Panc1 (cell line): Measurements from ENCODE around the gene GNAT1. TPM values are rescaled to one million over a fixed set of nuclear protein-coding genes. Genes with fewer than 3 reads are reported as not detected.

ENCODE experiments used
- ATAC-seq: fragments of 200-7000 bp; cut with Tn5 transposase; 2 replicates; pipeline ENCODE4 v1.9.1; 2020; ENCODE audit warnings: mild to moderate bottlenecking, moderate library complexity
- BruUV-seq: library from RNA; stranded (reverse); fragments of 400-500 nt; replicated peaks from 2 replicates; lab custom pipeline; 2021; lab: Mats Ljungman, UMichigan
- CTCF ChIA-PET: fragments of 300-600 bp; sonication (Branson Sonifier 250); formaldehyde crosslinking; loops from one replicate; lab custom pipeline; 2022; ENCODE audit warnings: antibody characterized with exemption; lab: Charles Lee
- POLR2A ChIA-PET: fragments of 300-600 bp; sonication (Branson Sonifier 250); formaldehyde crosslinking; loops from one replicate; lab custom pipeline; 2022; ENCODE audit warnings: antibody characterized with exemption; lab: Charles Lee
- DNase-seq: peaks from one replicate; pipeline ENCODE4 v3.0.0-alpha.2; 2010; ENCODE audit warnings: low read depth, low spot score
- H3K27ac ChIP-seq: 2 replicates; pipeline ENCODE4 v1.5.1; 2011; ENCODE audit warnings: mild to moderate bottlenecking, low read length, inconsistent platforms
- H3K27me3 ChIP-seq: fragments of 200-500 bp; sonication (Bioruptor generic); 2 replicates; pipeline ENCODE4 v1.6.0; 2014; ENCODE audit warnings: low read length, inconsistent platforms; ENCODE audit not compliant: control insufficient read depth, insufficient read depth
- H3K36me3 ChIP-seq: fragments of 200-500 bp; sonication (Bioruptor generic); 2 replicates; pipeline ENCODE4 v1.5.1; 2014; ENCODE audit warnings: inconsistent platforms, mild to moderate bottlenecking, low read length, moderate library complexity; ENCODE audit not compliant: control insufficient read depth, insufficient read depth
- H3K4me1 ChIP-seq: 2 replicates; pipeline ENCODE4 v1.5.1; 2011; ENCODE audit warnings: inconsistent platforms, mild to moderate bottlenecking, low read length, moderate library complexity; ENCODE audit not compliant: control insufficient read depth, insufficient read depth
- H3K4me3 ChIP-seq, 2 experiments: 2 replicates each; pipeline ENCODE4 v1.5.1; 2011 to 2012; ENCODE audit warnings: low read depth in 2 of 2, low read length in 2 of 2, mild to moderate bottlenecking in 2 of 2, inconsistent platforms in 1 of 2, moderate library complexity in 1 of 2
- H3K9me3 ChIP-seq: fragments of 200-500 bp; sonication (Bioruptor generic); 2 replicates; pipeline ENCODE4 v1.5.1; 2014; ENCODE audit warnings: low read depth, mild to moderate bottlenecking, inconsistent platforms, low read length, moderate library complexity; ENCODE audit not compliant: control insufficient read depth, insufficient read depth
- POLR2AphosphoS5 ChIP-seq: IDR thresholded peaks from 2 replicates; pipeline ENCODE4 v1.6.1; 2012; ENCODE audit warnings: mild to moderate bottlenecking, low read depth, low read length, moderate library complexity
- SIN3A ChIP-seq: IDR thresholded peaks from 2 replicates; pipeline ENCODE4 v1.6.1; 2012; ENCODE audit warnings: low read depth, mild to moderate bottlenecking, low read length, moderate library complexity, borderline replicate concordance; ENCODE audit not compliant: insufficient read depth
- TCF7L2 ChIP-seq: IDR thresholded peaks from 2 replicates; pipeline ENCODE4 v1.6.1; 2011; ENCODE audit warnings: mild to moderate bottlenecking, low read depth, low read length, inconsistent platforms
- in situ Hi-C: cut with HindIII; loops from 2 replicates; pipeline ENCODE4 v1.10.0; 2016; ENCODE audit warnings: low sequenced_read_pairs, low pct_unique_long_range_greater_than_20kb
- intact Hi-C: fragments of 100-400 bp; cut with micrococcal nuclease; formaldehyde crosslinking; loops from one replicate; pipeline ENCODE4 v1.10.0; 2022; ENCODE audit not compliant: unreplicated experiment
- total RNA-seq: library from RNA; stranded (reverse); gene quantifications from one replicate; pipeline ENCODE4 v1.2.1, GENCODE V29; 2021; ENCODE audit not compliant: unreplicated experiment
- TF ChIP-seq, protein P1 (sequence below): fragments of 450-650 bp; IDR thresholded peaks from 2 replicates; pipeline ENCODE4 v1.5.1; 2017; ENCODE audit warnings: mild to moderate bottlenecking
- TF ChIP-seq, protein P2 (sequence below), 2 experiments: IDR thresholded peaks; 2 replicates each; pipeline ENCODE4 v1.6.1; 2011 to 2012; ENCODE audit warnings: low read depth in 2 of 2, control low read depth in 1 of 2, low read length in 1 of 2, mild to moderate bottlenecking in 1 of 2, moderate library complexity in 1 of 2; ENCODE audit not compliant: insufficient read depth in 1 of 2

Gene GNAT1
- total RNA-seq, 1 experiment from 2014 or later = not detected

DNA sequence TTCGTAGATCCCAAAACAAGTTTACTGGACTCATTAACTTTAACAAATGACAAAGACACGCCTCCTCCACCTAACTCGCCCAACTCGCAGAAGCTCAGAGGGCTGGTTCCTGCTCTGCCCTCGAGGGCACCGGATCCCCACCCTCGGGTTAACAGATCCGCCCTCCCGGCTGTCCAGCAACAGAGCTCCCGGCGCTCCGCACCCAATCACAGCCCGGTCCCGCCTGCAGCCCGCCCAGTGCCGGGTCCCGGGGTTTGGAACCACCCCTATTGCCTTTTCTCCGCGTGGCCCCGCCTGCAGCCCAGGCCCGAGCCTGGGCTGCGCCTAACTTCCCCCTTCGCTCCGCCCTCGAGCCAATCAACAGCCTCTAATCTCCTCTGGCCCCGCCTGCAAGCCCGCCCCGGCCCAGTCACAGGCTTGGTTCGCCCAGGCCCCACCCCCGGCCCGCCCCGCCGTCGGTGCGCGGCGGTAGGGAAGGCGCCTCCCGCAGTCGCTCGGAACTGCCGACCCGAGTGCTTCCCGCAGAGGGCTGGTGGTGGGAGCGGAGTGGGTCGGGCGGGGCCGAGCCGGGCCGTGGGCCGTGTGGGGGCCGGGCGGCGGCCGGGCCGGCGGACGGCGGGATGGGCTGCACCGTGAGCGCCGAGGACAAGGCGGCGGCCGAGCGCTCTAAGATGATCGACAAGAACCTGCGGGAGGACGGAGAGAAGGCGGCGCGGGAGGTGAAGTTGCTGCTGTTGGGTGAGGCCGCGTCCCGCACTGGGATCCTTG, 44.5 kb downstream of the GNAT1 start, which contains the start of gene GNAI2:
Gene GNAI2, plus strand, starts transcription at position 489 of the 768 bp plus-strand sequence. Its CDS starts 132 bp downstream, at position 621.
- POLR2A ChIA-PET = interaction anchor here (0.5 to 0.7 kb wide), 2 partner anchors 45 to 83 kb away, joined by 4 to 5 read pairs; no protein-coding TSS in a partner anchor
- CTCF ChIA-PET = interaction anchor here (0.6 to 0.9 kb wide), 4 partner anchors 9 to 44 kb away, joined by 3 to 8 read pairs (median 4); no protein-coding TSS in a partner anchor
- peak within 1 kb of the TSS; percentile 83 for H3K27ac ChIP-seq
- TF ChIP-seq TCF7L2 (no peak), POLR2AphosphoS5 (peak; percentile 78), SIN3A (no peak)
- no TSS peak for BruUV-seq
- H3K9me3 ChIP-seq = no peaks in the 10 kb centered on the region
- in situ Hi-C loops = no loop called here
- no peaks in the 10 kb centered on the region for H3K27me3 ChIP-seq
- ATAC-seq = peak; percentile 94
- intact Hi-C loops = no loop called here
- peaks cover 15% of the 10 kb centered on the region for H3K4me1 ChIP-seq
- DNase-seq = peak; percentile 85
- no peaks in the 10 kb centered on the region; the same call in 1 of the 2 replicates for H3K36me3 ChIP-seq
- H3K4me3 ChIP-seq = peak within 1 kb of the TSS; percentile 83 to 86

GRCh38 chr3:50236484-50237132, 45.2 kb downstream of the GNAT1 start:
- ATAC-seq (no peak), DNase-seq (no peak)
- Histone ChIP-seq H3K4me1 (peaks cover 19% of the 10 kb centered on the region), H3K9me3 (no peaks in the 10 kb centered on the region), H3K27ac (peak overlapping the region; percentile 83), H3K4me3 (peak overlapping the region; percentile 83 to 86), H3K27me3 (no peaks in the 10 kb centered on the region), H3K36me3 (no peaks in the 10 kb centered on the region; the same call in 1 of the 2 replicates)
- ChIA-PET CTCF (no interaction called here), POLR2A (no interaction called here)
- TF ChIP-seq POLR2AphosphoS5 (no peak), SIN3A (no peak), TCF7L2 (no peak)
- TF ChIP-seq, protein P1, sequence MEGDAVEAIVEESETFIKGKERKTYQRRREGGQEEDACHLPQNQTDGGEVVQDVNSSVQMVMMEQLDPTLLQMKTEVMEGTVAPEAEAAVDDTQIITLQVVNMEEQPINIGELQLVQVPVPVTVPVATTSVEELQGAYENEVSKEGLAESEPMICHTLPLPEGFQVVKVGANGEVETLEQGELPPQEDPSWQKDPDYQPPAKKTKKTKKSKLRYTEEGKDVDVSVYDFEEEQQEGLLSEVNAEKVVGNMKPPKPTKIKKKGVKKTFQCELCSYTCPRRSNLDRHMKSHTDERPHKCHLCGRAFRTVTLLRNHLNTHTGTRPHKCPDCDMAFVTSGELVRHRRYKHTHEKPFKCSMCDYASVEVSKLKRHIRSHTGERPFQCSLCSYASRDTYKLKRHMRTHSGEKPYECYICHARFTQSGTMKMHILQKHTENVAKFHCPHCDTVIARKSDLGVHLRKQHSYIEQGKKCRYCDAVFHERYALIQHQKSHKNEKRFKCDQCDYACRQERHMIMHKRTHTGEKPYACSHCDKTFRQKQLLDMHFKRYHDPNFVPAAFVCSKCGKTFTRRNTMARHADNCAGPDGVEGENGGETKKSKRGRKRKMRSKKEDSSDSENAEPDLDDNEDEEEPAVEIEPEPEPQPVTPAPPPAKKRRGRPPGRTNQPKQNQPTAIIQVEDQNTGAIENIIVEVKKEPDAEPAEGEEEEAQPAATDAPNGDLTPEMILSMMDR = no peak
- TF ChIP-seq, protein P2, sequence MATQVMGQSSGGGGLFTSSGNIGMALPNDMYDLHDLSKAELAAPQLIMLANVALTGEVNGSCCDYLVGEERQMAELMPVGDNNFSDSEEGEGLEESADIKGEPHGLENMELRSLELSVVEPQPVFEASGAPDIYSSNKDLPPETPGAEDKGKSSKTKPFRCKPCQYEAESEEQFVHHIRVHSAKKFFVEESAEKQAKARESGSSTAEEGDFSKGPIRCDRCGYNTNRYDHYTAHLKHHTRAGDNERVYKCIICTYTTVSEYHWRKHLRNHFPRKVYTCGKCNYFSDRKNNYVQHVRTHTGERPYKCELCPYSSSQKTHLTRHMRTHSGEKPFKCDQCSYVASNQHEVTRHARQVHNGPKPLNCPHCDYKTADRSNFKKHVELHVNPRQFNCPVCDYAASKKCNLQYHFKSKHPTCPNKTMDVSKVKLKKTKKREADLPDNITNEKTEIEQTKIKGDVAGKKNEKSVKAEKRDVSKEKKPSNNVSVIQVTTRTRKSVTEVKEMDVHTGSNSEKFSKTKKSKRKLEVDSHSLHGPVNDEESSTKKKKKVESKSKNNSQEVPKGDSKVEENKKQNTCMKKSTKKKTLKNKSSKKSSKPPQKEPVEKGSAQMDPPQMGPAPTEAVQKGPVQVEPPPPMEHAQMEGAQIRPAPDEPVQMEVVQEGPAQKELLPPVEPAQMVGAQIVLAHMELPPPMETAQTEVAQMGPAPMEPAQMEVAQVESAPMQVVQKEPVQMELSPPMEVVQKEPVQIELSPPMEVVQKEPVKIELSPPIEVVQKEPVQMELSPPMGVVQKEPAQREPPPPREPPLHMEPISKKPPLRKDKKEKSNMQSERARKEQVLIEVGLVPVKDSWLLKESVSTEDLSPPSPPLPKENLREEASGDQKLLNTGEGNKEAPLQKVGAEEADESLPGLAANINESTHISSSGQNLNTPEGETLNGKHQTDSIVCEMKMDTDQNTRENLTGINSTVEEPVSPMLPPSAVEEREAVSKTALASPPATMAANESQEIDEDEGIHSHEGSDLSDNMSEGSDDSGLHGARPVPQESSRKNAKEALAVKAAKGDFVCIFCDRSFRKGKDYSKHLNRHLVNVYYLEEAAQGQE (IDR thresholded peaks at IDR 0.05; ENCODE audit: insufficient read depth in 1 of 2, low read depth in 2 of 2, low read length in 1 of 2) = no peak
- intact Hi-C loops (no loop called here), in situ Hi-C loops (no loop called here)
- BruUV-seq = TSS peak; percentile 56
